Panc1 (cell line): ENCODE measurements around the gene LYRM1. TPM values are rescaled to one million over a fixed set of nuclear protein-coding genes. Genes with fewer than 3 reads are reported as not detected.

Source experiments
- ATAC-seq: fragments of 200-7000 bp; cut with Tn5 transposase; 2 replicates; pipeline ENCODE4 v1.9.1; 2020; ENCODE audit warnings: mild to moderate bottlenecking, moderate library complexity
- BruUV-seq: library from RNA; stranded (reverse); fragments of 400-500 nt; replicated peaks from 2 replicates; lab custom pipeline; 2021; lab: Mats Ljungman, UMichigan
- CTCF ChIA-PET: fragments of 300-600 bp; sonication (Branson Sonifier 250); formaldehyde crosslinking; loops from one replicate; lab custom pipeline; 2022; ENCODE audit warnings: antibody characterized with exemption; lab: Charles Lee
- POLR2A ChIA-PET: fragments of 300-600 bp; sonication (Branson Sonifier 250); formaldehyde crosslinking; loops from one replicate; lab custom pipeline; 2022; ENCODE audit warnings: antibody characterized with exemption; lab: Charles Lee
- DNase-seq: peaks from one replicate; pipeline ENCODE4 v3.0.0-alpha.2; 2010; ENCODE audit warnings: low read depth, low spot score
- H3K27ac ChIP-seq: 2 replicates; pipeline ENCODE4 v1.5.1; 2011; ENCODE audit warnings: mild to moderate bottlenecking, low read length, inconsistent platforms
- H3K27me3 ChIP-seq: fragments of 200-500 bp; sonication (Bioruptor generic); 2 replicates; pipeline ENCODE4 v1.6.0; 2014; ENCODE audit warnings: low read length, inconsistent platforms; ENCODE audit not compliant: control insufficient read depth, insufficient read depth
- H3K36me3 ChIP-seq: fragments of 200-500 bp; sonication (Bioruptor generic); 2 replicates; pipeline ENCODE4 v1.5.1; 2014; ENCODE audit warnings: inconsistent platforms, mild to moderate bottlenecking, low read length, moderate library complexity; ENCODE audit not compliant: control insufficient read depth, insufficient read depth
- H3K4me1 ChIP-seq: 2 replicates; pipeline ENCODE4 v1.5.1; 2011; ENCODE audit warnings: inconsistent platforms, mild to moderate bottlenecking, low read length, moderate library complexity; ENCODE audit not compliant: control insufficient read depth, insufficient read depth
- H3K4me3 ChIP-seq, 2 experiments: 2 replicates each; pipeline ENCODE4 v1.5.1; 2011 to 2012; ENCODE audit warnings: low read depth in 2 of 2, low read length in 2 of 2, mild to moderate bottlenecking in 2 of 2, inconsistent platforms in 1 of 2, moderate library complexity in 1 of 2
- H3K9me3 ChIP-seq: fragments of 200-500 bp; sonication (Bioruptor generic); 2 replicates; pipeline ENCODE4 v1.5.1; 2014; ENCODE audit warnings: low read depth, mild to moderate bottlenecking, inconsistent platforms, low read length, moderate library complexity; ENCODE audit not compliant: control insufficient read depth, insufficient read depth
- CTCF ChIP-seq: fragments of 450-650 bp; IDR thresholded peaks from 2 replicates; pipeline ENCODE4 v1.5.1; 2017; ENCODE audit warnings: mild to moderate bottlenecking
- POLR2AphosphoS5 ChIP-seq: IDR thresholded peaks from 2 replicates; pipeline ENCODE4 v1.6.1; 2012; ENCODE audit warnings: mild to moderate bottlenecking, low read depth, low read length, moderate library complexity
- SIN3A ChIP-seq: IDR thresholded peaks from 2 replicates; pipeline ENCODE4 v1.6.1; 2012; ENCODE audit warnings: low read depth, mild to moderate bottlenecking, low read length, moderate library complexity, borderline replicate concordance; ENCODE audit not compliant: insufficient read depth
- TCF7L2 ChIP-seq: IDR thresholded peaks from 2 replicates; pipeline ENCODE4 v1.6.1; 2011; ENCODE audit warnings: mild to moderate bottlenecking, low read depth, low read length, inconsistent platforms
- in situ Hi-C: cut with HindIII; loops from 2 replicates; pipeline ENCODE4 v1.10.0; 2016; ENCODE audit warnings: low sequenced_read_pairs, low pct_unique_long_range_greater_than_20kb
- intact Hi-C: fragments of 100-400 bp; cut with micrococcal nuclease; formaldehyde crosslinking; loops from one replicate; pipeline ENCODE4 v1.10.0; 2022; ENCODE audit not compliant: unreplicated experiment
- total RNA-seq: library from RNA; stranded (reverse); gene quantifications from one replicate; pipeline ENCODE4 v1.2.1, GENCODE V29; 2021; ENCODE audit not compliant: unreplicated experiment
- TF ChIP-seq, protein P1 (sequence below), 2 experiments: IDR thresholded peaks; 2 replicates each; pipeline ENCODE4 v1.6.1; 2011 to 2012; ENCODE audit warnings: low read depth in 2 of 2, control low read depth in 1 of 2, low read length in 1 of 2, mild to moderate bottlenecking in 1 of 2, moderate library complexity in 1 of 2; ENCODE audit not compliant: insufficient read depth in 1 of 2

Gene LYRM1
- total RNA-seq, 1 experiment from 2014 or later: 30.7 TPM

DNA sequence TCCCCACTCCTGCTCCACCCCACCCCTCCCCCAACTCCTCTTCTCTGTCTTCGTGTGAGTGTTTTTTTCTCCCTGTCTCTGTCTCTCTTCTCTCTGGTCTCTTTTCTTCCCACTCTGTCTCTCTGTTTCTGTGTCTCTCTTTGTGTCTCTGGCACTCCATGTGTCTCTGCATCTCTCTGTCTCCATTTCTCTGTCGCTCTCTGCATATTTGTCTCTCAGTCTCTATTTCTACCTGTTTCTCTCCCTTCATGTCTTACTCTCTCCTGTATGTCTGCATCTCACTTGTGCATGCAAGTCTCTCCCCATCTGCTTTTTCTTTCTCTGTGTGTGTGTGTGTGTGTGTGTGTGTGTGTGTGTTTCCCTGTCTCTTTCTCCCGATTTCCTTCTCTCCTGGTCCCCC, 68.2 kb downstream of the LYRM1 start:
- ATAC-seq (no peak), DNase-seq (no peak)
- Histone ChIP-seq H3K27ac (no peak overlapping the region), H3K4me3 (no peak overlapping the region), H3K36me3 (no peaks in the 10 kb centered on the region), H3K27me3 (no peaks in the 10 kb centered on the region), H3K4me1 (no peaks in the 10 kb centered on the region), H3K9me3 (no peaks in the 10 kb centered on the region)
- in situ Hi-C loops: no loop called here
- ChIA-PET CTCF (no interaction called here), POLR2A (no interaction called here)
- intact Hi-C loops: no loop called here
- no TSS peak for BruUV-seq
- no peak for TF ChIP-seq TCF7L2
- no peak for TF ChIP-seq CTCF
- no peak for TF ChIP-seq SIN3A
- TF ChIP-seq, protein P1, sequence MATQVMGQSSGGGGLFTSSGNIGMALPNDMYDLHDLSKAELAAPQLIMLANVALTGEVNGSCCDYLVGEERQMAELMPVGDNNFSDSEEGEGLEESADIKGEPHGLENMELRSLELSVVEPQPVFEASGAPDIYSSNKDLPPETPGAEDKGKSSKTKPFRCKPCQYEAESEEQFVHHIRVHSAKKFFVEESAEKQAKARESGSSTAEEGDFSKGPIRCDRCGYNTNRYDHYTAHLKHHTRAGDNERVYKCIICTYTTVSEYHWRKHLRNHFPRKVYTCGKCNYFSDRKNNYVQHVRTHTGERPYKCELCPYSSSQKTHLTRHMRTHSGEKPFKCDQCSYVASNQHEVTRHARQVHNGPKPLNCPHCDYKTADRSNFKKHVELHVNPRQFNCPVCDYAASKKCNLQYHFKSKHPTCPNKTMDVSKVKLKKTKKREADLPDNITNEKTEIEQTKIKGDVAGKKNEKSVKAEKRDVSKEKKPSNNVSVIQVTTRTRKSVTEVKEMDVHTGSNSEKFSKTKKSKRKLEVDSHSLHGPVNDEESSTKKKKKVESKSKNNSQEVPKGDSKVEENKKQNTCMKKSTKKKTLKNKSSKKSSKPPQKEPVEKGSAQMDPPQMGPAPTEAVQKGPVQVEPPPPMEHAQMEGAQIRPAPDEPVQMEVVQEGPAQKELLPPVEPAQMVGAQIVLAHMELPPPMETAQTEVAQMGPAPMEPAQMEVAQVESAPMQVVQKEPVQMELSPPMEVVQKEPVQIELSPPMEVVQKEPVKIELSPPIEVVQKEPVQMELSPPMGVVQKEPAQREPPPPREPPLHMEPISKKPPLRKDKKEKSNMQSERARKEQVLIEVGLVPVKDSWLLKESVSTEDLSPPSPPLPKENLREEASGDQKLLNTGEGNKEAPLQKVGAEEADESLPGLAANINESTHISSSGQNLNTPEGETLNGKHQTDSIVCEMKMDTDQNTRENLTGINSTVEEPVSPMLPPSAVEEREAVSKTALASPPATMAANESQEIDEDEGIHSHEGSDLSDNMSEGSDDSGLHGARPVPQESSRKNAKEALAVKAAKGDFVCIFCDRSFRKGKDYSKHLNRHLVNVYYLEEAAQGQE (IDR thresholded peaks at IDR 0.05; ENCODE audit: insufficient read depth in 1 of 2, low read depth in 2 of 2, low read length in 1 of 2): no peak
- TF ChIP-seq POLR2AphosphoS5: no peak

- intact Hi-C loops (no loop called here), in situ Hi-C loops (no loop called here)
- Histone ChIP-seq H3K27ac (no peak overlapping the region), H3K27me3 (no peaks in the 10 kb centered on the region), H3K9me3 (no peaks in the 10 kb centered on the region), H3K4me3 (no peak overlapping the region), H3K36me3 (no peaks in the 10 kb centered on the region), H3K4me1 (no peaks in the 10 kb centered on the region)
- no TSS peak for BruUV-seq
- no peak for DNase-seq
- TF ChIP-seq TCF7L2: no peak
- TF ChIP-seq, protein P1 (IDR thresholded peaks at IDR 0.05; ENCODE audit: insufficient read depth in 1 of 2, low read depth in 2 of 2, low read length in 1 of 2): no peak
- no peak for TF ChIP-seq CTCF
- TF ChIP-seq POLR2AphosphoS5: no peak
- TF ChIP-seq SIN3A: no peak
- ATAC-seq: no peak
- POLR2A ChIA-PET: no interaction called here
- CTCF ChIA-PET: no interaction called here
Measured at GRCh38 chr16:20969386-20969785, 68.8 kb downstream of the LYRM1 start.
